Panc1 (cell line): ENCODE measurements around the gene RBPJL. TPM values are rescaled to one million over a fixed set of nuclear protein-coding genes. Genes with fewer than 3 reads are reported as not detected.
A peak's percentile ranks its signal among the peaks of the same experiment; 100 is the strongest.

Experiments
- ATAC-seq: fragments of 200-7000 bp; cut with Tn5 transposase; 2 replicates; pipeline ENCODE4 v1.9.1; 2020; ENCODE audit warnings: mild to moderate bottlenecking, moderate library complexity
- BruUV-seq: library from RNA; stranded (reverse); fragments of 400-500 nt; replicated peaks from 2 replicates; lab custom pipeline; 2021; lab: Mats Ljungman, UMichigan
- CTCF ChIA-PET: fragments of 300-600 bp; sonication (Branson Sonifier 250); formaldehyde crosslinking; loops from one replicate; lab custom pipeline; 2022; ENCODE audit warnings: antibody characterized with exemption; lab: Charles Lee
- POLR2A ChIA-PET: fragments of 300-600 bp; sonication (Branson Sonifier 250); formaldehyde crosslinking; loops from one replicate; lab custom pipeline; 2022; ENCODE audit warnings: antibody characterized with exemption; lab: Charles Lee
- DNase-seq: peaks from one replicate; pipeline ENCODE4 v3.0.0-alpha.2; 2010; ENCODE audit warnings: low read depth, low spot score
- H3K27ac ChIP-seq: 2 replicates; pipeline ENCODE4 v1.5.1; 2011; ENCODE audit warnings: mild to moderate bottlenecking, low read length, inconsistent platforms
- H3K27me3 ChIP-seq: fragments of 200-500 bp; sonication (Bioruptor generic); 2 replicates; pipeline ENCODE4 v1.6.0; 2014; ENCODE audit warnings: low read length, inconsistent platforms; ENCODE audit not compliant: control insufficient read depth, insufficient read depth
- H3K36me3 ChIP-seq: fragments of 200-500 bp; sonication (Bioruptor generic); 2 replicates; pipeline ENCODE4 v1.5.1; 2014; ENCODE audit warnings: inconsistent platforms, mild to moderate bottlenecking, low read length, moderate library complexity; ENCODE audit not compliant: control insufficient read depth, insufficient read depth
- H3K4me1 ChIP-seq: 2 replicates; pipeline ENCODE4 v1.5.1; 2011; ENCODE audit warnings: inconsistent platforms, mild to moderate bottlenecking, low read length, moderate library complexity; ENCODE audit not compliant: control insufficient read depth, insufficient read depth
- H3K4me3 ChIP-seq, 2 experiments: 2 replicates each; pipeline ENCODE4 v1.5.1; 2011 to 2012; ENCODE audit warnings: low read depth in 2 of 2, low read length in 2 of 2, mild to moderate bottlenecking in 2 of 2, inconsistent platforms in 1 of 2, moderate library complexity in 1 of 2
- H3K9me3 ChIP-seq: fragments of 200-500 bp; sonication (Bioruptor generic); 2 replicates; pipeline ENCODE4 v1.5.1; 2014; ENCODE audit warnings: low read depth, mild to moderate bottlenecking, inconsistent platforms, low read length, moderate library complexity; ENCODE audit not compliant: control insufficient read depth, insufficient read depth
- CTCF ChIP-seq: fragments of 450-650 bp; IDR thresholded peaks from 2 replicates; pipeline ENCODE4 v1.5.1; 2017; ENCODE audit warnings: mild to moderate bottlenecking
- POLR2AphosphoS5 ChIP-seq: IDR thresholded peaks from 2 replicates; pipeline ENCODE4 v1.6.1; 2012; ENCODE audit warnings: mild to moderate bottlenecking, low read depth, low read length, moderate library complexity
- REST ChIP-seq, 2 experiments: IDR thresholded peaks; 2 replicates each; pipeline ENCODE4 v1.6.1; 2011 to 2012; ENCODE audit warnings: low read depth in 2 of 2, control low read depth in 1 of 2, low read length in 1 of 2, mild to moderate bottlenecking in 1 of 2, moderate library complexity in 1 of 2; ENCODE audit not compliant: insufficient read depth in 1 of 2
- SIN3A ChIP-seq: IDR thresholded peaks from 2 replicates; pipeline ENCODE4 v1.6.1; 2012; ENCODE audit warnings: low read depth, mild to moderate bottlenecking, low read length, moderate library complexity, borderline replicate concordance; ENCODE audit not compliant: insufficient read depth
- TCF7L2 ChIP-seq: IDR thresholded peaks from 2 replicates; pipeline ENCODE4 v1.6.1; 2011; ENCODE audit warnings: mild to moderate bottlenecking, low read depth, low read length, inconsistent platforms
- in situ Hi-C: cut with HindIII; loops from 2 replicates; pipeline ENCODE4 v1.10.0; 2016; ENCODE audit warnings: low sequenced_read_pairs, low pct_unique_long_range_greater_than_20kb
- intact Hi-C: fragments of 100-400 bp; cut with micrococcal nuclease; formaldehyde crosslinking; loops from one replicate; pipeline ENCODE4 v1.10.0; 2022; ENCODE audit not compliant: unreplicated experiment
- total RNA-seq: library from RNA; stranded (reverse); gene quantifications from one replicate; pipeline ENCODE4 v1.2.1, GENCODE V29; 2021; ENCODE audit not compliant: unreplicated experiment

The RBPJL gene
- total RNA-seq, 1 experiment from 2014 or later = 0.18 TPM

GRCh38 chr20:45344168-45344860 is 37.7 kb downstream of the RBPJL start:
- DNase-seq (peak; percentile 83), ATAC-seq (peak; percentile 59)
- peak overlapping the region; percentile 7 to 94 for H3K4me3 ChIP-seq
- BruUV-seq = no TSS peak
- POLR2A ChIA-PET = interaction anchor here (0.6 to 1.5 kb wide), 2 partner anchors 12 to 18 kb away, joined by 3 to 5 read pairs; partner anchors contain the start of gene SYS1
- no peaks in the 10 kb centered on the region for H3K27me3 ChIP-seq
- H3K36me3 ChIP-seq = no peaks in the 10 kb centered on the region
- intact Hi-C loops (no loop called here), in situ Hi-C loops (no loop called here)
- TF ChIP-seq CTCF (no peak), POLR2AphosphoS5 (no peak), TCF7L2 (no peak), REST (IDR thresholded peaks at IDR 0.05; ENCODE audit: insufficient read depth in 1 of 2, low read depth in 2 of 2, low read length in 1 of 2) (no peak), SIN3A (no peak)
- no peaks in the 10 kb centered on the region for H3K9me3 ChIP-seq
- CTCF ChIA-PET = interaction anchor here (0.6 kb wide), 1 partner anchor 21 kb away, joined by 3 read pairs; no protein-coding TSS in a partner anchor
- H3K4me1 ChIP-seq = peaks cover 81% of the 10 kb centered on the region
- H3K27ac ChIP-seq = peak overlapping the region; percentile 83

- peak overlapping the region; percentile 70 to 94 for H3K4me3 ChIP-seq
- no peaks in the 10 kb centered on the region for H3K27me3 ChIP-seq
- POLR2A ChIA-PET = interaction anchor here (0.6 kb wide), 1 partner anchor 13 kb away, joined by 5 read pairs; no protein-coding TSS in a partner anchor
- intact Hi-C loops = no loop called here
- H3K36me3 ChIP-seq = no peaks in the 10 kb centered on the region
- no TSS peak for BruUV-seq
- in situ Hi-C loops = no loop called here
- ATAC-seq = no peak
- H3K4me1 ChIP-seq = peaks cover 73% of the 10 kb centered on the region
- H3K27ac ChIP-seq = peak overlapping the region; percentile 83
- no peaks in the 10 kb centered on the region for H3K9me3 ChIP-seq
- DNase-seq = no peak
- TF ChIP-seq REST (IDR thresholded peaks at IDR 0.05; ENCODE audit: insufficient read depth in 1 of 2, low read depth in 2 of 2, low read length in 1 of 2) (no peak), POLR2AphosphoS5 (peak; percentile 34; the same call in 1 of the 2 replicates)
- CTCF ChIA-PET = no interaction called here
Measured at GRCh38 chr20:45345104-45345936, 38.7 kb downstream of the RBPJL start.
